IPS-15b (cell line): Measurements from ENCODE around the gene MEMO1.
"Not testable (repeated sequence)": the region's sequence is repeated elsewhere in the genome, so short reads cannot be mapped to it uniquely, and the experiment has no call there.

Experiments
- H3K27me3 ChIP-seq: one replicate; pipeline ENCODE4 v1.6.1; 2013; ENCODE audit warnings: low read length; ENCODE audit not compliant: control insufficient read depth, insufficient read depth
- H3K36me3 ChIP-seq: one replicate; pipeline ENCODE4 v1.6.1; 2013; ENCODE audit warnings: low read length; ENCODE audit not compliant: control insufficient read depth, insufficient read depth
- H3K4me1 ChIP-seq: one replicate; pipeline ENCODE4 v1.6.1; 2013; ENCODE audit warnings: mild to moderate bottlenecking, low read length; ENCODE audit not compliant: control insufficient read depth, insufficient read depth
- H3K4me3 ChIP-seq: one replicate; pipeline ENCODE4 v1.5.1; 2013; ENCODE audit warnings: low read depth, low read length
- H3K9ac ChIP-seq: one replicate; pipeline ENCODE4 v1.6.1; 2013; ENCODE audit warnings: low read depth, mild to moderate bottlenecking, low read length
- H3K9me3 ChIP-seq: one replicate; pipeline ENCODE4 v1.6.1; 2013; ENCODE audit warnings: mild to moderate bottlenecking, low read length; ENCODE audit not compliant: control insufficient read depth, insufficient read depth

The MEMO1 gene

DNA sequence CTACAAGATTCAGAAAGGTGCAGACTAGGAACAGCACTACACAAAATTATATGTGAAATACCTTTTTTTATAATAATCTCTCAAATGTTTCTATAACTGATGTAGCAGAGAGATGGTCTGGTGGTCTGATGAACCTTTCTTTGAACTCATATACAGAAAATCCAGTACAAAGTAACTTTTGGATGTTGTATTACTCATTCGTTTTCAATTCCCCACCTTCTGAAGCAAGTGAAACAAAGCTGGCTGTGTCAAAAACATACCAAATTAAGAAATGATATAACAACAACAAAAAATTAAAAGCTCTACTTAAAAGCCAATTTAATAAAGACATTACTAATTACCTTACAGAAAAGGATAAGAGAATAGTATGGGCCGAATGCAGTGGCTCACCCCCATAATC lies 38.7 kb downstream of the MEMO1 start:
- no peak overlapping the region for H3K9ac ChIP-seq
- H3K27me3 ChIP-seq, result no peaks in the 10 kb centered on the region
- H3K4me1 ChIP-seq, result no peaks in the 10 kb centered on the region
- H3K9me3 ChIP-seq, result no peaks in the 10 kb centered on the region
- H3K36me3 ChIP-seq, result no peaks in the 10 kb centered on the region
- no peak overlapping the region for H3K4me3 ChIP-seq

DNA sequence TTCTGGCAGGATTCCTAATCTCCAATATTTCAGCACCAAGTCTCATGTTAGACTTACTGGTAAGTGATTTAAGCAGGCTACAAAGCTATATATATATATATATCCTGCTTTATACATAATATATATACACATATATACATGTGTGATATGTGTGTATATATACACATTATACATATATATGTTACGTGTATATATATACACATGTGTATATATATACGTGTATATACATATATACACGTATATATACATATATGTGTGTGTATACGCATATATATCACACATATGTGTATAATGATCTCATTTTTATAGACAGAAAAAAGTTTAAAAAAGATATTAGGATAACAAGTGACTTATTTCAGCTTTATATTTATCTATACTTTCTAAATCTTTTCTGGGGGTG lies 41.6 kb downstream of the MEMO1 start:
- H3K27me3 ChIP-seq, result no peaks in the 10 kb centered on the region
- H3K9ac ChIP-seq, result no peak overlapping the region
- no peaks in the 10 kb centered on the region for H3K9me3 ChIP-seq
- H3K4me3 ChIP-seq, result no peak overlapping the region
- H3K36me3 ChIP-seq, result no peaks in the 10 kb centered on the region
- no peaks in the 10 kb centered on the region for H3K4me1 ChIP-seq

- H3K36me3 ChIP-seq, result no peaks in the 10 kb centered on the region
- H3K9me3 ChIP-seq, result no peaks in the 10 kb centered on the region
- H3K4me3 ChIP-seq, result no peak overlapping the region
- no peaks in the 10 kb centered on the region for H3K4me1 ChIP-seq
- no peak overlapping the region for H3K9ac ChIP-seq
- H3K27me3 ChIP-seq, result no peaks in the 10 kb centered on the region
Observed at GRCh38 chr2:31967790-31968189, 43.0 kb downstream of the MEMO1 start.

DNA sequence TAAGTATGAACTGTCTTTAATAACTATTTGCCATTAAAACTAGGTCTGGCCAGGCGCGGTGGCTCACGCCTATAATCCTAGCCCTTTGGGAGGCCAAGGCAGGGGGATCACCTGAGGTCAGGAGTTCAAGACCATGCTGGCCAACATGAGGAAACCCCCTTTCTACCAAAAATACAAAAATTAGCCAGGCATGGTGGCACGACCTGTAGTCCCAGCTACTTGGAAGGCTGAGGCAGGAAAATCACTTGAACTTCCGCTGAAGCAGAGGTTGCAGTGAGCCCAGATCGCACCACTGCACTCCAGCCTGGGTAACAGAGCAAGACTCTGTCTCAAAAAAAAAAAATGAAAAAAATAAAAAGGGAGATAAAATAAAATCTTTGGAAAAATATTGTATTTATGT lies 44.4 kb downstream of the MEMO1 start:
- H3K36me3 ChIP-seq, H3K9me3 ChIP-seq, H3K27me3 ChIP-seq, H3K4me3 ChIP-seq, H3K9ac ChIP-seq, H3K4me1 ChIP-seq: not testable (repeated sequence)

DNA sequence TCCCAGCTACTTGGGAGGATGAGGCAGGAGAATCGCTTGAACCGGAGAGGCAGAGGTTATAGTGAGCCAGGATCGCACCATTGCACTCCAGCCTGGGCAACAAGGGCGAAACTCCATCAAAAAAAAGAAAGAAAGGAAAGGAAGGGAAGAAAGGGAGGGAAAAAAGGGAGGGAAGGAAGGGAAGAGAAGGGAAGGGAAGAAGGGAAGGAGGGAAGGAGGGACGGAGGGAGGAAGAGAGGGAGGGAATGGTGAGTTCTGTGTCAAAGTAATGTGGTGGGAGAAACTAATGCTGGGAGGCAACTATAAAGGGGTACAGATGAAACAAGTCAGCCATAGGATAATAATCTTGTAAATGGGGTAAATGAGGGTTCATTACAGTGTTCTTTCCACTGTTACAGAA lies 45.7 kb downstream of the MEMO1 start:
- no peaks in the 10 kb centered on the region for H3K4me1 ChIP-seq
- no peaks in the 10 kb centered on the region for H3K9me3 ChIP-seq
- no peak overlapping the region for H3K4me3 ChIP-seq
- H3K9ac ChIP-seq, result no peak overlapping the region
- H3K27me3 ChIP-seq, result no peaks in the 10 kb centered on the region
- no peaks in the 10 kb centered on the region for H3K36me3 ChIP-seq

- Histone ChIP-seq H3K4me3 (no peak overlapping the region), H3K27me3 (no peaks in the 10 kb centered on the region), H3K36me3 (no peaks in the 10 kb centered on the region), H3K9me3 (no peaks in the 10 kb centered on the region), H3K9ac (no peak overlapping the region), H3K4me1 (no peaks in the 10 kb centered on the region)
Observed at GRCh38 chr2:31962757-31963361, 47.9 kb downstream of the MEMO1 start.

DNA sequence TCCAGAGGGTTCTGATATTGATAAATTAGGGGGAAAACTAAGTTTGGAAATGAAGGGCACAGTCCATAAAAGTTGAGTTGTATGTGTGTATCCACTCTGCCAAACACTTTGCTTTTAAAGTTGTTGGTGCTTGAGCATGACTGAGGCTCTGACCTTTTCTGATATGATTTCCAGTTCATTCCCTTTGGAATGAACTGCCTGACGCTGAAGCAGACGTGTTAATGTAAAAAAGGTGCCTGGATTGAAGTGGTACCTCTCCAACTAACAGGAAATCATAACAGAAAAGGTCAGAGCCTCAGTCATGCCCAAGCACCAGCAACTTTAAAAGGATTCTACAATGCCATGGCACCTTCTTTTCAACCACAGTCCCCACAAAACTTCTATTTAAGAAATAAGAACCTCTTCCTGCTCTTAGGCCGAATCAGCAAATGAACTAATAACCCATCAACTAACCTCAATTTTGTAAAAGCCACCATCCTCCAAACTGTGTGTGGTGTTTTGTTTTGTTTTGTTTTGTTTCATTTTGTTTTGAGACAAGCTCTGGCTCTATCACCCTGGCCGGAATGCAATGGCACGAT lies 52.6 kb downstream of the MEMO1 start:
- Histone ChIP-seq H3K9me3 (no peaks in the 10 kb centered on the region), H3K9ac (no peak overlapping the region), H3K36me3 (no peaks in the 10 kb centered on the region), H3K27me3 (no peaks in the 10 kb centered on the region), H3K4me3 (no peak overlapping the region), H3K4me1 (no peaks in the 10 kb centered on the region)

DNA sequence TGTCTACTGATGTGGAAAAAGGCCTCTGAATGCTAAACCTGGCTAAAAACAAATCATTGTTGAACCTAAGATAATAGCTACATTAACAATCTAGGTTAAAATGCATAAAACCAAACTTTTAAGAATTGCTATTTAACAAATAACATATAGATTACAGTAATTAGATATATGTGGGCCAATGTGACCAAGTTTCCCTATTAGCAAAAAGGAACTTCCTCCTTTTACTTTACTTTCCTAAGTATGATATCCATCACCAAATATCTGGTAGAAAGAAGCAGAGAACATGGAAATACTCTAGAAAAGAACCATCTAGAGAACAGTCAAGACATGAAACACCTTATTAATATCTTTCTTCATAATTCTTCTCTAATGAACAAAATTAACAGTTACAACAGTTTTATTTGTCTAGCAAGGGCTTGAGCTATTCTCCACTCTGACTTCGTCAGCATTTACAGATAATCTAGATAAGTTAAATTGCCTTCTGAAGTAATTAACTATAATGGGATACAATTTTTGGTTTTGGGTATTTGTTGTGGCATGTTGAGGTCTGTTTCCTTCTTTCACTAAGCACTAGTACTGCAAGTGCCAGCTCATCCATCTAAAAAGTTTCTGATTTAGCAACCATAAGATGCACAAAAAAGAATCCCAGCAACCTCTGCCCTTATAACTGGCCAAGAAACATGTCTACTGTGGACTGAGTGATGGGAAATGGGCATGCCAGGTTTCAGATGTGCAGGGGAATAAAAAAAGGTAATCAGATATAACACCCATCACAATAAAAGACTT lies 53.3 kb downstream of the MEMO1 start:
- no peak overlapping the region for H3K9ac ChIP-seq
- no peaks in the 10 kb centered on the region for H3K4me1 ChIP-seq
- no peak overlapping the region for H3K4me3 ChIP-seq
- no peaks in the 10 kb centered on the region for H3K9me3 ChIP-seq
- H3K27me3 ChIP-seq, result no peaks in the 10 kb centered on the region
- H3K36me3 ChIP-seq, result no peaks in the 10 kb centered on the region

DNA sequence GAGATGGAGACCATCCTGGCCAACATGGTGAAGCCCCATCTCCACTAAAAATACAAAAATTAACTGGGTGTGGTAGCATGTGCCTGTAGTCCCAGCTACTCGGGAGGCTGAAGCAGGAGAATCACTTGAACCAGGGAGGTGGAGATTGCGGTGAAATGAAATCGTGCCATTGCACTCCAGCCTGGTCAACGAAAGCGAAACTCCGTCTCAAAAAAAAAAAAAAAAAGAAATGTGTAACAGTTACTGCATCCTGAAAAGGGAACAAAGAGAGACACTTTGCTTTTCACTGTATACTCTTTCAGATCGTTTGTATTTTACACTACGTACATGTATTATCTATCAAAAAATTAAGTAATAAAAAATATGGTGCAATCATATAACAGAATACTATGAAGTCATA lies 53.9 kb downstream of the MEMO1 start:
- H3K9me3 ChIP-seq, H3K4me1 ChIP-seq, H3K9ac ChIP-seq, H3K27me3 ChIP-seq, H3K36me3 ChIP-seq, H3K4me3 ChIP-seq: not testable (repeated sequence)

DNA sequence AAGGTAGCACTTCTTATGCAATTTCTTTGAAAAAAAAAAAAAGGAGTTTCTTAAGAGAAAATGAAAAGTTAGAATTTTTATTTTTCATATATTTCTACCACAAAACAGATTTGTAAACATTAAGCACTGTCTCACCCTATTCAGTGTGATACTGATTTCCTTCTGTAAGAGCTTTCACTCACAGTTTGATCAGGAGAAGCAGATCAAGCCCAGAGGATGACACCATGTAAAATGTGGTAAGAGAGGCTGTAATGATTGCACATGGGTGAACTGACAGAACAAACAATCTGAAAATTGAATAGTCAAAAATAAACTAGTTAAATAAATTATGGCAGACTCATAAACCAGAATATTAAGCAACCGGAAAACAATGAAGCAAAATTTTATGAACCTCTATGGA lies 54.5 kb downstream of the MEMO1 start:
- H3K9me3 ChIP-seq, result no peaks in the 10 kb centered on the region
- no peaks in the 10 kb centered on the region for H3K4me1 ChIP-seq
- no peaks in the 10 kb centered on the region for H3K36me3 ChIP-seq
- H3K4me3 ChIP-seq, result no peak overlapping the region
- H3K9ac ChIP-seq, result no peak overlapping the region
- H3K27me3 ChIP-seq, result no peaks in the 10 kb centered on the region

- not testable (repeated sequence) for H3K4me3 ChIP-seq, H3K9ac ChIP-seq, H3K27me3 ChIP-seq, H3K4me1 ChIP-seq, H3K9me3 ChIP-seq, H3K36me3 ChIP-seq
Observed at GRCh38 chr2:31953095-31953494, 57.7 kb downstream of the MEMO1 start.

- H3K36me3 ChIP-seq, result no peaks in the 10 kb centered on the region
- no peak overlapping the region for H3K4me3 ChIP-seq
- no peaks in the 10 kb centered on the region for H3K9me3 ChIP-seq
- no peak overlapping the region for H3K9ac ChIP-seq
- H3K4me1 ChIP-seq, result no peaks in the 10 kb centered on the region
- no peaks in the 10 kb centered on the region for H3K27me3 ChIP-seq
Observed at GRCh38 chr2:31950946-31951562, 59.8 kb downstream of the MEMO1 start.
